Activated CD4-positive, alpha-beta T cell treated with anti-CD3 and anti-CD28 coated beads for 36 hours (primary cell): Measurements from ENCODE around the gene ABL1. TPM values are rescaled to one million over a fixed set of nuclear protein-coding genes. Genes with fewer than 3 reads are reported as not detected.

Experiments
- ATAC-seq: fragments of 200-7000 bp; cut with Tn5 transposase; one replicate; pipeline ENCODE4 v1.10.0; 2021; ENCODE audit warnings: mild to moderate bottlenecking, moderate library complexity
- CTCF ChIA-PET: fragments of 350-600 bp; sonication (Branson Sonifier 250); formaldehyde crosslinking; loops from one replicate; lab custom pipeline; 2021; ENCODE audit warnings: antibody characterized with exemption; lab: Charles Lee
- POLR2A ChIA-PET: fragments of 350-600 bp; sonication (Branson Sonifier 250); formaldehyde crosslinking; loops from one replicate; lab custom pipeline; 2021; ENCODE audit warnings: antibody characterized with exemption, inconsistent platforms; lab: Charles Lee
- DNase-seq: peaks from one replicate; pipeline ENCODE4 v3.0.0-alpha.2; 2020
- H3K27ac Mint-ChIP-seq: one replicate; pipeline ENCODE4 v1.8.0; 2021; ENCODE audit warnings: mixed read lengths
- H3K27me3 Mint-ChIP-seq: one replicate; pipeline ENCODE4 v1.8.0; 2021; ENCODE audit warnings: mixed read lengths
- H3K36me3 Mint-ChIP-seq: one replicate; pipeline ENCODE4 v1.8.0; 2021; ENCODE audit warnings: low read depth, mixed read lengths
- H3K4me1 Mint-ChIP-seq: one replicate; pipeline ENCODE4 v1.8.0; 2021; ENCODE audit warnings: mixed read lengths
- H3K4me3 Mint-ChIP-seq: one replicate; pipeline ENCODE4 v1.8.0; 2021; ENCODE audit warnings: mild to moderate bottlenecking, moderate library complexity, mixed read lengths
- H3K9me3 Mint-ChIP-seq: one replicate; pipeline ENCODE4 v1.8.0; 2021; ENCODE audit warnings: low read depth, mixed read lengths
- intact Hi-C, 2 experiments: fragments of 100-400 bp; cut with DNase I in 1 of 2; cut with micrococcal nuclease in 1 of 2; formaldehyde crosslinking; loops; one replicate each; pipeline versions ENCODE4 v1.14.2 to v1.15.1; 2022 to 2024; cut with DNase I, micrococcal nuclease
- total RNA-seq, 2 experiments: library from RNA; stranded (reverse); gene quantifications; one replicate each; pipeline ENCODE4 v1.2.3, GENCODE V29; 2021

Gene ABL1
- total RNA-seq, 2 experiments from 2014 or later = 31.8 to 32.3 TPM

GRCh38 chr9:130894546-130894945 is 59.5 kb downstream of the ABL1 start:
- H3K4me3 Mint-ChIP-seq = no peak overlapping the region
- no peaks in the 10 kb centered on the region for H3K4me1 Mint-ChIP-seq
- no peak for ATAC-seq
- CTCF ChIA-PET = interaction anchor here (1.0 kb wide), 1 partner anchor 24 kb away, joined by 3 read pairs; no protein-coding TSS in a partner anchor
- no peak for DNase-seq
- no peak overlapping the region for H3K27ac Mint-ChIP-seq
- intact Hi-C loops = no loop called here
- peaks cover 2% of the 10 kb centered on the region for H3K36me3 Mint-ChIP-seq
- H3K27me3 Mint-ChIP-seq = no peaks in the 10 kb centered on the region
- POLR2A ChIA-PET = no interaction called here
- no peaks in the 10 kb centered on the region for H3K9me3 Mint-ChIP-seq

GRCh38 chr9:130895038-130895437 is 60.0 kb downstream of the ABL1 start:
- no peaks in the 10 kb centered on the region for H3K9me3 Mint-ChIP-seq
- ATAC-seq (no peak), DNase-seq (no peak)
- H3K27me3 Mint-ChIP-seq = no peaks in the 10 kb centered on the region
- CTCF ChIA-PET = interaction anchor here (1.0 kb wide), 1 partner anchor 25 kb away, joined by 3 read pairs; no protein-coding TSS in a partner anchor
- no peak overlapping the region for H3K27ac Mint-ChIP-seq
- intact Hi-C loops = no loop called here
- no peaks in the 10 kb centered on the region for H3K36me3 Mint-ChIP-seq
- no peaks in the 10 kb centered on the region for H3K4me1 Mint-ChIP-seq
- no peak overlapping the region for H3K4me3 Mint-ChIP-seq
- POLR2A ChIA-PET = no interaction called here

- no peaks in the 10 kb centered on the region for H3K36me3 Mint-ChIP-seq
- H3K4me1 Mint-ChIP-seq = no peaks in the 10 kb centered on the region
- no peak overlapping the region for H3K4me3 Mint-ChIP-seq
- DNase-seq (no peak), ATAC-seq (no peak)
- no peaks in the 10 kb centered on the region for H3K9me3 Mint-ChIP-seq
- CTCF ChIA-PET = interaction anchor here (1.0 kb wide), 1 partner anchor 25 kb away, joined by 3 read pairs; no protein-coding TSS in a partner anchor
- H3K27me3 Mint-ChIP-seq = no peaks in the 10 kb centered on the region
- POLR2A ChIA-PET = no interaction called here
- intact Hi-C loops = no loop called here
- H3K27ac Mint-ChIP-seq = no peak overlapping the region
Observed at GRCh38 chr9:130895481-130896232, 60.6 kb downstream of the ABL1 start.

GRCh38 chr9:130896233-130897014 is 61.4 kb downstream of the ABL1 start, which contains the start of gene QRFP:
QRFP (minus strand) TSS chr9:130896812; CDS start chr9:130893838, 2,974 bp downstream.
- H3K27ac Mint-ChIP-seq = no peak within 1 kb of the TSS
- CTCF ChIA-PET = no interaction called here
- no peaks in the 10 kb centered on the region for H3K4me1 Mint-ChIP-seq
- H3K9me3 Mint-ChIP-seq = no peaks in the 10 kb centered on the region
- no peak within 1 kb of the TSS for H3K4me3 Mint-ChIP-seq
- no peak for DNase-seq
- ATAC-seq = no peak
- H3K36me3 Mint-ChIP-seq = no peaks in the 10 kb centered on the region
- POLR2A ChIA-PET = no interaction called here
- H3K27me3 Mint-ChIP-seq = peaks cover 2% of the 10 kb centered on the region
- intact Hi-C loops = no loop called here

GRCh38 chr9:130897105-130897751 is 62.2 kb downstream of the ABL1 start:
- ATAC-seq (no peak), DNase-seq (no peak)
- Mint-ChIP-seq H3K4me3 (no peak overlapping the region), H3K36me3 (no peaks in the 10 kb centered on the region), H3K27ac (no peak overlapping the region), H3K9me3 (no peaks in the 10 kb centered on the region), H3K27me3 (peaks cover 2% of the 10 kb centered on the region), H3K4me1 (no peaks in the 10 kb centered on the region)
- ChIA-PET CTCF (no interaction called here), POLR2A (interaction anchor here (0.7 kb wide), 1 partner anchor 131 kb away, joined by 3 read pairs; no protein-coding TSS in a partner anchor)
- intact Hi-C loops = no loop called here

- ChIA-PET CTCF (no interaction called here), POLR2A (interaction anchor here (0.7 kb wide), 1 partner anchor 130 kb away, joined by 3 read pairs; no protein-coding TSS in a partner anchor)
- Mint-ChIP-seq H3K36me3 (no peaks in the 10 kb centered on the region), H3K9me3 (no peaks in the 10 kb centered on the region), H3K4me3 (no peak overlapping the region), H3K4me1 (no peaks in the 10 kb centered on the region), H3K27me3 (peaks cover 2% of the 10 kb centered on the region), H3K27ac (no peak overlapping the region)
- no peak for ATAC-seq
- no peak for DNase-seq
- intact Hi-C loops = no loop called here
Observed at GRCh38 chr9:130897848-130898551, 62.9 kb downstream of the ABL1 start.

- DNase-seq (no peak), ATAC-seq (no peak)
- no peaks in the 10 kb centered on the region for H3K9me3 Mint-ChIP-seq
- peaks cover 2% of the 10 kb centered on the region for H3K27me3 Mint-ChIP-seq
- no peaks in the 10 kb centered on the region for H3K4me1 Mint-ChIP-seq
- ChIA-PET POLR2A (no interaction called here), CTCF (no interaction called here)
- no peak overlapping the region for H3K27ac Mint-ChIP-seq
- H3K4me3 Mint-ChIP-seq = no peak overlapping the region
- no peaks in the 10 kb centered on the region for H3K36me3 Mint-ChIP-seq
- intact Hi-C loops = no loop called here
Observed at GRCh38 chr9:130898552-130898852, 63.4 kb downstream of the ABL1 start.

GRCh38 chr9:130899051-130899748 is 64.1 kb downstream of the ABL1 start:
- DNase-seq (no peak), ATAC-seq (no peak)
- H3K27ac Mint-ChIP-seq = no peak overlapping the region
- H3K27me3 Mint-ChIP-seq = peaks cover 2% of the 10 kb centered on the region
- H3K36me3 Mint-ChIP-seq = no peaks in the 10 kb centered on the region
- H3K4me1 Mint-ChIP-seq = no peaks in the 10 kb centered on the region
- no peaks in the 10 kb centered on the region for H3K9me3 Mint-ChIP-seq
- ChIA-PET CTCF (no interaction called here), POLR2A (no interaction called here)
- intact Hi-C loops = no loop called here
- no peak overlapping the region for H3K4me3 Mint-ChIP-seq

- ATAC-seq = no peak
- Mint-ChIP-seq H3K4me1 (no peaks in the 10 kb centered on the region), H3K4me3 (no peak overlapping the region), H3K9me3 (no peaks in the 10 kb centered on the region), H3K27me3 (peaks cover 2% of the 10 kb centered on the region), H3K36me3 (no peaks in the 10 kb centered on the region), H3K27ac (no peak overlapping the region)
- ChIA-PET CTCF (no interaction called here), POLR2A (no interaction called here)
- no peak for DNase-seq
- intact Hi-C loops = no loop called here
Observed at GRCh38 chr9:130900701-130901497, 65.8 kb downstream of the ABL1 start.

GRCh38 chr9:130901498-130902203 is 66.6 kb downstream of the ABL1 start:
- ChIA-PET CTCF (no interaction called here), POLR2A (no interaction called here)
- no peaks in the 10 kb centered on the region for H3K36me3 Mint-ChIP-seq
- DNase-seq = no peak
- no peak for ATAC-seq
- H3K27ac Mint-ChIP-seq = no peak overlapping the region
- no peaks in the 10 kb centered on the region for H3K4me1 Mint-ChIP-seq
- H3K4me3 Mint-ChIP-seq = no peak overlapping the region
- intact Hi-C loops = no loop called here
- H3K9me3 Mint-ChIP-seq = no peaks in the 10 kb centered on the region
- H3K27me3 Mint-ChIP-seq = peaks cover 2% of the 10 kb centered on the region
